A549 (cell line): ENCODE results near the gene SGO1.

Experiments
- EHMT2 ChIP-seq: fragments of 200-600 bp; sonication (generic); IDR thresholded peaks from 2 replicates; pipeline ENCODE4 v1.6.1; 2016; ENCODE audit warnings: antibody characterized with exemption, low read depth, mild to moderate bottlenecking, moderate library complexity
- JUNB ChIP-seq: fragments of >200 bp; sonication (Bioruptor Twin); formaldehyde crosslinking; IDR thresholded peaks from 2 replicates; pipeline ENCODE4 v1.6.1; 2016
- RAD21 ChIP-seq, 2 experiments: fragments of >200 bp in 1 of 2; sonication (Bioruptor Twin) in 1 of 2; formaldehyde crosslinking in 1 of 2; IDR thresholded peaks in 1 of 2; conservative IDR thresholded peaks in 1 of 2; 2 replicates in 1 of 2; 3 replicates in 1 of 2; pipeline ENCODE4 v1.6.1; 2012 to 2018; ENCODE audit warnings: inconsistent platforms in 1 of 2
- SMC3 ChIP-seq: fragments of >200 bp; sonication (Bioruptor Twin); formaldehyde crosslinking; IDR thresholded peaks from 3 replicates; pipeline ENCODE4 v1.6.1; 2018; ENCODE audit warnings: inconsistent platforms
- ZFP36 ChIP-seq: fragments of 450-650 bp; IDR thresholded peaks from 2 replicates; pipeline ENCODE4 v1.6.1; 2014; ENCODE audit warnings: borderline replicate concordance; ENCODE audit not compliant: partially characterized antibody
- TF ChIP-seq, protein P1 (sequence below): fragments of 200-600 bp; sonication (generic); IDR thresholded peaks from 2 replicates; pipeline ENCODE4 v1.6.1; 2016; ENCODE audit warnings: antibody characterized with exemption, mild to moderate bottlenecking, moderate library complexity

DNA sequence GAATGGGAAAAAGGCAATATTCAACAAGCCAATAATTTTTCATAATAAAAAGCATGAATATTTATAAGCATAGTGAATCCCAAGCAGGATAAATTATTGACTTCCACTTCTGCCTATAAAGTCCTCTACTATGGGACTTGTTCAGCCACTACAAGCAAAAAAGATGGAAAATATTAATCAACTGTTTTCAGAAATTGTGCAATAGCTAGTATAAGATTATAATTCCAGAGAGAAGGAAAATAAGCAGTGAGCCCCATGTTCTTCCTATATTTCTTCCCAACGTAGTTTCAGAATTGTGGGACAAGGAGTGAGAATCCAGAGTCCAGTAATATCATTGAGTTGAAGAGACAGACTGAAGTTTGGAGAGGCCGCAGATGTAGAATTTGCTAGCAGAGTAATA lies 24.3 kb downstream of the SGO1 start:
- no peak for TF ChIP-seq SMC3
- TF ChIP-seq, protein P1, sequence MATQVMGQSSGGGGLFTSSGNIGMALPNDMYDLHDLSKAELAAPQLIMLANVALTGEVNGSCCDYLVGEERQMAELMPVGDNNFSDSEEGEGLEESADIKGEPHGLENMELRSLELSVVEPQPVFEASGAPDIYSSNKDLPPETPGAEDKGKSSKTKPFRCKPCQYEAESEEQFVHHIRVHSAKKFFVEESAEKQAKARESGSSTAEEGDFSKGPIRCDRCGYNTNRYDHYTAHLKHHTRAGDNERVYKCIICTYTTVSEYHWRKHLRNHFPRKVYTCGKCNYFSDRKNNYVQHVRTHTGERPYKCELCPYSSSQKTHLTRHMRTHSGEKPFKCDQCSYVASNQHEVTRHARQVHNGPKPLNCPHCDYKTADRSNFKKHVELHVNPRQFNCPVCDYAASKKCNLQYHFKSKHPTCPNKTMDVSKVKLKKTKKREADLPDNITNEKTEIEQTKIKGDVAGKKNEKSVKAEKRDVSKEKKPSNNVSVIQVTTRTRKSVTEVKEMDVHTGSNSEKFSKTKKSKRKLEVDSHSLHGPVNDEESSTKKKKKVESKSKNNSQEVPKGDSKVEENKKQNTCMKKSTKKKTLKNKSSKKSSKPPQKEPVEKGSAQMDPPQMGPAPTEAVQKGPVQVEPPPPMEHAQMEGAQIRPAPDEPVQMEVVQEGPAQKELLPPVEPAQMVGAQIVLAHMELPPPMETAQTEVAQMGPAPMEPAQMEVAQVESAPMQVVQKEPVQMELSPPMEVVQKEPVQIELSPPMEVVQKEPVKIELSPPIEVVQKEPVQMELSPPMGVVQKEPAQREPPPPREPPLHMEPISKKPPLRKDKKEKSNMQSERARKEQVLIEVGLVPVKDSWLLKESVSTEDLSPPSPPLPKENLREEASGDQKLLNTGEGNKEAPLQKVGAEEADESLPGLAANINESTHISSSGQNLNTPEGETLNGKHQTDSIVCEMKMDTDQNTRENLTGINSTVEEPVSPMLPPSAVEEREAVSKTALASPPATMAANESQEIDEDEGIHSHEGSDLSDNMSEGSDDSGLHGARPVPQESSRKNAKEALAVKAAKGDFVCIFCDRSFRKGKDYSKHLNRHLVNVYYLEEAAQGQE = no peak
- TF ChIP-seq ZFP36 = no peak
- no peak for TF ChIP-seq RAD21 (conservative IDR thresholded peaks at IDR 0.05 in 1 of 2, IDR thresholded peaks at IDR 0.05 in 1 of 2)
- no peak for TF ChIP-seq JUNB
- TF ChIP-seq EHMT2 = no peak
